ENCODE results near the gene GGCX. TPM values are rescaled to one million over a fixed set of nuclear protein-coding genes. Genes with fewer than 3 reads are reported as not detected.
A peak's percentile ranks its signal among the peaks of the same experiment; 100 is the strongest.

GGCX gene
- total and polyA plus RNA-seq, 2 of the 13 experiments (the other 11 are each of a cell fraction or from before 2014, with no cell fraction given): 72.5 to 103 TPM

DNA sequence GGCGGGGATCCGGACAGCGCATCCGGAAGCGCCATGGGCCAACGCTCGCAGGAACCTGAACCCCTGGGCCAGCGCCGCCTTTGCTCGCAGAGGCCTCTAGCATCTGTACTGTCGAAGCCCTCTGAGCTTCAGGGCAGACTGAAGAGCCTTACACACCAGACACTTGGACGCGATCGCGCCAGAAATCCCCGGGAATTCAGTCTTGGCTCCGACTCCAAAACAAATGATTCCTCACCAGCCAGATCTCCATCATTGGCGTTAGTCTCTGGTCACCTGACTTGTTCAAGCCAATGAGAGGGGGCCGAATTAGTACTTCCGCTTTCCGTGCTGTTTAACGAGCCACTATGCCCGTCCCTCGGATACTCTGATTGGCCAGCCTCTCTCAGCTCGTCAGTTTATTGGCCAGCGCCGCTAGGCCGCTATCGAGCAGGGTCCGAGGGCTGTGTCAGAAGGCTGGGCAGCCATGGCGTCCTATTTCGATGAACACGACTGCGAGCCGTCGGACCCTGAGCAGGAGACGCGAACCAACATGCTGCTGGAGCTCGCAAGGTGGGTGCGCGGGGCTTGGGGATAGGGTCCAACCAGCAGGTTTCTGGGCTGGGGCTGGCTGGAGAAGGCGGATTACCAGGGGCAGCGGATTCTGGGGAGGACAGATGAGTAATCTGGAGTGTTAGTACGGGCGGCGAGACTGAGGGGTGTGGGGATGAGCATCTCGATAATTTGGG, 34.2 kb upstream of the GGCX start, which contains the start of gene RNF181 (continued):
- TF ChIP-seq ISX (CRISPR knock-in tag; conservative IDR thresholded peaks at IDR 0.05) (0 out of 2 replicates have a peak, but pooled peaks have one; percentile 23), ZC3H4 (CRISPR knock-in tag; IDR thresholded peaks at IDR 0.05; ENCODE audit: borderline replicate concordance) (no peak; the same call in 1 of the 2 replicates), ZZZ3 (CRISPR knock-in tag; IDR thresholded peaks at IDR 0.05; ENCODE audit: borderline replicate concordance) (no peak; the same call in 1 of the 2 replicates), MTF1 (CRISPR knock-in tag; IDR thresholded peaks at IDR 0.05) (no peak), SPEN (CRISPR knock-in tag; IDR thresholded peaks at IDR 0.05; ENCODE audit: low read depth) (peak; percentile 82; the same call in 1 of the 2 replicates), ZNF253 (CRISPR knock-in tag; IDR thresholded peaks at IDR 0.05; ENCODE audit: borderline replicate concordance) (no peak), AGO2 (optimal IDR thresholded peaks at IDR 0.05; ENCODE audit: low read depth, low read length) (peak; percentile 96), RORA (CRISPR knock-in tag; IDR thresholded peaks at IDR 0.05) (peak; percentile 47; the same call in 1 of the 2 replicates)
- TF ChIP-seq, protein P1, sequence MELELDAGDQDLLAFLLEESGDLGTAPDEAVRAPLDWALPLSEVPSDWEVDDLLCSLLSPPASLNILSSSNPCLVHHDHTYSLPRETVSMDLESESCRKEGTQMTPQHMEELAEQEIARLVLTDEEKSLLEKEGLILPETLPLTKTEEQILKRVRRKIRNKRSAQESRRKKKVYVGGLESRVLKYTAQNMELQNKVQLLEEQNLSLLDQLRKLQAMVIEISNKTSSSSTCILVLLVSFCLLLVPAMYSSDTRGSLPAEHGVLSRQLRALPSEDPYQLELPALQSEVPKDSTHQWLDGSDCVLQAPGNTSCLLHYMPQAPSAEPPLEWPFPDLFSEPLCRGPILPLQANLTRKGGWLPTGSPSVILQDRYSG (CRISPR knock-in tag; IDR thresholded peaks at IDR 0.05): no peak
- TF ChIP-seq, protein P2, sequence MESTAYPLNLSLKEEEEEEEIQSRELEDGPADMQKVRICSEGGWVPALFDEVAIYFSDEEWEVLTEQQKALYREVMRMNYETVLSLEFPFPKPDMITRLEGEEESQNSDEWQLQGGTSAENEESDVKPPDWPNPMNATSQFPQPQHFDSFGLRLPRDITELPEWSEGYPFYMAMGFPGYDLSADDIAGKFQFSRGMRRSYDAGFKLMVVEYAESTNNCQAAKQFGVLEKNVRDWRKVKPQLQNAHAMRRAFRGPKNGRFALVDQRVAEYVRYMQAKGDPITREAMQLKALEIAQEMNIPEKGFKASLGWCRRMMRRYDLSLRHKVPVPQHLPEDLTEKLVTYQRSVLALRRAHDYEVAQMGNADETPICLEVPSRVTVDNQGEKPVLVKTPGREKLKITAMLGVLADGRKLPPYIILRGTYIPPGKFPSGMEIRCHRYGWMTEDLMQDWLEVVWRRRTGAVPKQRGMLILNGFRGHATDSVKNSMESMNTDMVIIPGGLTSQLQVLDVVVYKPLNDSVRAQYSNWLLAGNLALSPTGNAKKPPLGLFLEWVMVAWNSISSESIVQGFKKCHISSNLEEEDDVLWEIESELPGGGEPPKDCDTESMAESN (CRISPR knock-in tag; conservative IDR thresholded peaks at IDR 0.05): peak; percentile 37; the same call in 1 of the 2 replicates
- TF ChIP-seq, protein P3, sequence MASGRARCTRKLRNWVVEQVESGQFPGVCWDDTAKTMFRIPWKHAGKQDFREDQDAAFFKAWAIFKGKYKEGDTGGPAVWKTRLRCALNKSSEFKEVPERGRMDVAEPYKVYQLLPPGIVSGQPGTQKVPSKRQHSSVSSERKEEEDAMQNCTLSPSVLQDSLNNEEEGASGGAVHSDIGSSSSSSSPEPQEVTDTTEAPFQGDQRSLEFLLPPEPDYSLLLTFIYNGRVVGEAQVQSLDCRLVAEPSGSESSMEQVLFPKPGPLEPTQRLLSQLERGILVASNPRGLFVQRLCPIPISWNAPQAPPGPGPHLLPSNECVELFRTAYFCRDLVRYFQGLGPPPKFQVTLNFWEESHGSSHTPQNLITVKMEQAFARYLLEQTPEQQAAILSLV (CRISPR knock-in tag; IDR thresholded peaks at IDR 0.05; ENCODE audit: borderline replicate concordance): peak; percentile 80
- TF ChIP-seq, protein P4, sequence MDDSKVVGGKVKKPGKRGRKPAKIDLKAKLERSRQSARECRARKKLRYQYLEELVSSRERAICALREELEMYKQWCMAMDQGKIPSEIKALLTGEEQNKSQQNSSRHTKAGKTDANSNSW (CRISPR knock-in tag; IDR thresholded peaks at IDR 0.05; ENCODE audit: borderline replicate concordance): no peak; the same call in 1 of the 2 replicates
- TF ChIP-seq, protein P5, sequence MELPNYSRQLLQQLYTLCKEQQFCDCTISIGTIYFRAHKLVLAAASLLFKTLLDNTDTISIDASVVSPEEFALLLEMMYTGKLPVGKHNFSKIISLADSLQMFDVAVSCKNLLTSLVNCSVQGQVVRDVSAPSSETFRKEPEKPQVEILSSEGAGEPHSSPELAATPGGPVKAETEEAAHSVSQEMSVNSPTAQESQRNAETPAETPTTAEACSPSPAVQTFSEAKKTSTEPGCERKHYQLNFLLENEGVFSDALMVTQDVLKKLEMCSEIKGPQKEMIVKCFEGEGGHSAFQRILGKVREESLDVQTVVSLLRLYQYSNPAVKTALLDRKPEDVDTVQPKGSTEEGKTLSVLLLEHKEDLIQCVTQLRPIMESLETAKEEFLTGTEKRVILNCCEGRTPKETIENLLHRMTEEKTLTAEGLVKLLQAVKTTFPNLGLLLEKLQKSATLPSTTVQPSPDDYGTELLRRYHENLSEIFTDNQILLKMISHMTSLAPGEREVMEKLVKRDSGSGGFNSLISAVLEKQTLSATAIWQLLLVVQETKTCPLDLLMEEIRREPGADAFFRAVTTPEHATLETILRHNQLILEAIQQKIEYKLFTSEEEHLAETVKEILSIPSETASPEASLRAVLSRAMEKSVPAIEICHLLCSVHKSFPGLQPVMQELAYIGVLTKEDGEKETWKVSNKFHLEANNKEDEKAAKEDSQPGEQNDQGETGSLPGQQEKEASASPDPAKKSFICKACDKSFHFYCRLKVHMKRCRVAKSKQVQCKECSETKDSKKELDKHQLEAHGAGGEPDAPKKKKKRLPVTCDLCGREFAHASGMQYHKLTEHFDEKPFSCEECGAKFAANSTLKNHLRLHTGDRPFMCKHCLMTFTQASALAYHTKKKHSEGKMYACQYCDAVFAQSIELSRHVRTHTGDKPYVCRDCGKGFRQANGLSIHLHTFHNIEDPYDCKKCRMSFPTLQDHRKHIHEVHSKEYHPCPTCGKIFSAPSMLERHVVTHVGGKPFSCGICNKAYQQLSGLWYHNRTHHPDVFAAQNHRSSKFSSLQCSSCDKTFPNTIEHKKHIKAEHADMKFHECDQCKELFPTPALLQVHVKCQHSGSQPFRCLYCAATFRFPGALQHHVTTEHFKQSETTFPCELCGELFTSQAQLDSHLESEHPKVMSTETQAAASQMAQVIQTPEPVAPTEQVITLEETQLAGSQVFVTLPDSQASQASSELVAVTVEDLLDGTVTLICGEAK (IDR thresholded peaks at IDR 0.05): no peak
- TF ChIP-seq, protein P5 (CRISPR knock-in tag; IDR thresholded peaks at IDR 0.05): peak; percentile 71

Measured in HepG2 (cell line).